Stimulated activated CD4-positive, alpha-beta T cell treated with anti-CD3 and anti-CD28 coated beads, Interleukin-12 subunit alpha, Interleukin-12 subunit beta, amount 100 ng/mL, for 48 hours (primary cell): ENCODE data around the gene NCAM1.
A peak's percentile ranks its signal among the peaks of the same experiment; 100 is the strongest.

ENCODE experiments used
- DNase-seq, 3 donors: peaks; one replicate each; pipeline ENCODE4 v3.0.0-alpha.2; 2020; ENCODE audit warnings: low read depth in 2 of 3, low spot score in 1 of 3

The NCAM1 gene

GRCh38 chr11:113198972-113199661, 237.9 kb downstream of the NCAM1 start:
- DNase-seq = no peak

GRCh38 chr11:113199866-113200265, 238.6 kb downstream of the NCAM1 start:
- DNase-seq = no peak

- no peak for DNase-seq
Measured at GRCh38 chr11:113201054-113201818, 240.0 kb downstream of the NCAM1 start.

- no peak for DNase-seq
Measured at GRCh38 chr11:113202431-113202830, 241.2 kb downstream of the NCAM1 start.

GRCh38 chr11:113203141-113203753, 242.0 kb downstream of the NCAM1 start:
- no peak for DNase-seq

- no peak for DNase-seq
Measured at GRCh38 chr11:113204280-113204679, 243.1 kb downstream of the NCAM1 start.

GRCh38 chr11:113213549-113213948, 252.3 kb downstream of the NCAM1 start:
- DNase-seq = no peak

GRCh38 chr11:113222241-113222640, 261.0 kb downstream of the NCAM1 start:
- no peak for DNase-seq

GRCh38 chr11:113234888-113235287, 273.7 kb downstream of the NCAM1 start:
- DNase-seq = no peak

- no peak for DNase-seq
Measured at GRCh38 chr11:113237261-113237660, 276.0 kb downstream of the NCAM1 start.

GRCh38 chr11:113238721-113239120, 277.5 kb downstream of the NCAM1 start:
- DNase-seq = no peak

GRCh38 chr11:113240389-113240788, 279.2 kb downstream of the NCAM1 start:
- DNase-seq = no peak

- DNase-seq = no peak
Measured at GRCh38 chr11:113240790-113241635, 279.8 kb downstream of the NCAM1 start.

- no peak for DNase-seq
Measured at GRCh38 chr11:113241636-113242054, 280.4 kb downstream of the NCAM1 start.

GRCh38 chr11:113242060-113242459, 280.8 kb downstream of the NCAM1 start:
- no peak for DNase-seq

- peak in 1 of 3 donors; percentile 15 for DNase-seq
Measured at GRCh38 chr11:113242767-113243397, 281.7 kb downstream of the NCAM1 start.

GRCh38 chr11:113243696-113244095, 282.5 kb downstream of the NCAM1 start:
- no peak for DNase-seq

GRCh38 chr11:113245216-113245615, 284.0 kb downstream of the NCAM1 start:
- no peak for DNase-seq

GRCh38 chr11:113247221-113247620, 286.0 kb downstream of the NCAM1 start:
- DNase-seq = no peak

- DNase-seq = no peak
Measured at GRCh38 chr11:113247966-113248365, 286.7 kb downstream of the NCAM1 start.
